ENCODE measurements around the gene TGM5.

GRCh38 chr15:43249699-43250203, 17.0 kb downstream of the TGM5 start:
- TF ChIP-seq CTCF (IDR thresholded peaks at IDR 0.05), result no peak
- TF ChIP-seq POLR2A (IDR thresholded peaks at IDR 0.05), result no peak

All from right lobe of liver (tissue), 4 donors.